Muscle of leg (tissue), 11 donors: ENCODE data around the gene RIMS3. TPM values are rescaled to one million over a fixed set of nuclear protein-coding genes. Genes with fewer than 3 reads are reported as not detected.

Experiments
- DNase-seq: peaks from one replicate; pipeline ENCODE4 v3.0.0; 2013
- H3K27ac ChIP-seq: one replicate; pipeline ENCODE4 v1.5.1; 2013; ENCODE audit warnings: mild to moderate bottlenecking, low read length, control low read depth
- H3K27me3 ChIP-seq: one replicate; pipeline ENCODE4 v1.6.1; 2013; ENCODE audit warnings: low read length; ENCODE audit not compliant: control insufficient read depth, insufficient read depth
- H3K36me3 ChIP-seq: one replicate; pipeline ENCODE4 v1.6.1; 2013; ENCODE audit warnings: low read length; ENCODE audit not compliant: control insufficient read depth, insufficient read depth
- H3K4me1 ChIP-seq: one replicate; pipeline ENCODE4 v1.6.1; 2013; ENCODE audit warnings: low read length; ENCODE audit not compliant: control insufficient read depth, insufficient read depth
- H3K4me3 ChIP-seq: one replicate; pipeline ENCODE4 v1.5.1; 2013; ENCODE audit warnings: low read length, control low read depth
- H3K9me3 ChIP-seq: replicated peaks from 2 replicates; pipeline ENCODE4 v1.6.1; 2013; ENCODE audit warnings: low read depth, low read length; ENCODE audit not compliant: control insufficient read depth
- WGBS: methylation state at CpG from one replicate; pipeline ENCODE4 v1.1.5; 2013; ENCODE audit warnings: missing lambda C conversion rate; ENCODE audit not compliant: insufficient coverage; 5-methylcytosine and 5-hydroxymethylcytosine counted together
- polyA plus RNA-seq, 8 donors: library from polyadenylated mRNA; unstranded; fragments of 120-200 nt; gene quantifications; one replicate each; pipeline versions ENCODE4 v1.2.1 to v1.2.3, GENCODE V29; 2013; ENCODE audit warnings: inconsistent platforms in 1 of 8, low replicate concordance in 1 of 8; ENCODE audit not compliant: insufficient read length in 8 of 8, insufficient read depth in 1 of 8
- total RNA-seq: library from RNA; stranded (reverse); fragments of 120-200 nt; gene quantifications from one replicate; pipeline ENCODE4 v1.2.4, GENCODE V29; 2013

The RIMS3 gene
- total and polyA plus RNA-seq, 9 donors, result 0.44 to 0.99 (median 0.56) TPM

DNA sequence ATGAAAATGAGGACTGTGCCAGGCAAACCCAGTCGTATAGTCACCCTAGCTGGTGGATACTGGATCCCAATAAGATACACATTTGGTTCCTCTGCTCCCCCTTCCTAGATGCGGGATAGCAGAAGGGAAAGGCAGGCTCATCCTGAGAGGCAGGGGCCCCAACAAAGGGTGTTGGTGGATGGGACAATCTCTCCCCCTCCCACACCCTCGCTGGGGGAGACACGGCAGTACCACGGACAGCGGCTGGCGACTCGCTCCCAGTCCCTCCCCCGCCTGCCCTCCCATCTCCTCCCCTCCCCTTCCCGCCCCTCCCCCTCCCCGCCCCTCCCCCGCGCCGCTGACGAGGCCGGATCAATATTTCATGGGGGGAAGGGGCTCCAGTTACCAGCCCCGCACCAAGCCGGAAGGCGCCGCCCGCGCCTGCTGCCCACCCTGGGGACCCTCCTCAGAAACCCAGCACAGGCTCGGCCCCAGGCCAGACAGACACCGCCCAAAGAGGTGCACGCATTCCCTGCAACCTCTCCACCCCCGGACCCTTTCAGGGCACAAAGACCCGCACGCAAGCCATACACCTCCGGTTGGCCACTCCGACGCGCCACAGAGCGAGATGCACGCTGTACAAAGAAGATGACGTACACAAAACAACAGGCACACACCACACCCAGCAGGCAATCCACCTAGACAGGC is 11.5 kb downstream of the RIMS3 start:
- Histone ChIP-seq H3K36me3 (no peaks in the 10 kb centered on the region), H3K27ac (no peak overlapping the region), H3K4me1 (no peaks in the 10 kb centered on the region), H3K4me3 (no peak overlapping the region), H3K27me3 (peaks cover 23% of the 10 kb centered on the region), H3K9me3 (no peaks in the 10 kb centered on the region)
- 6% methylated on average over 19 of the region's 35 CpGs for WGBS
- DNase-seq, result peak; percentile 14

GRCh38 chr1:40652979-40653378 is 12.5 kb downstream of the RIMS3 start:
- no peak for DNase-seq
- 93% methylated on average over 4 of the region's 4 CpGs for WGBS
- H3K4me3 ChIP-seq, result no peak overlapping the region
- peaks cover 23% of the 10 kb centered on the region for H3K27me3 ChIP-seq
- H3K4me1 ChIP-seq, result no peaks in the 10 kb centered on the region
- no peaks in the 10 kb centered on the region for H3K36me3 ChIP-seq
- H3K9me3 ChIP-seq, result no peaks in the 10 kb centered on the region
- H3K27ac ChIP-seq, result no peak overlapping the region

GRCh38 chr1:40652468-40652867 is 13.0 kb downstream of the RIMS3 start:
- H3K4me3 ChIP-seq, result no peak overlapping the region
- WGBS, result 85% methylated on average over 5 of the region's 5 CpGs
- no peaks in the 10 kb centered on the region for H3K36me3 ChIP-seq
- H3K4me1 ChIP-seq, result no peaks in the 10 kb centered on the region
- no peak for DNase-seq
- no peaks in the 10 kb centered on the region for H3K9me3 ChIP-seq
- no peak overlapping the region for H3K27ac ChIP-seq
- peaks cover 23% of the 10 kb centered on the region for H3K27me3 ChIP-seq

GRCh38 chr1:40651138-40651857 is 14.2 kb downstream of the RIMS3 start:
- H3K36me3 ChIP-seq, result no peaks in the 10 kb centered on the region
- no peak for DNase-seq
- H3K4me1 ChIP-seq, result no peaks in the 10 kb centered on the region
- peaks cover 21% of the 10 kb centered on the region for H3K27me3 ChIP-seq
- H3K27ac ChIP-seq, result no peak overlapping the region
- no peak overlapping the region for H3K4me3 ChIP-seq
- no peaks in the 10 kb centered on the region for H3K9me3 ChIP-seq
- 85% methylated on average over 10 of the region's 17 CpGs for WGBS

GRCh38 chr1:40650075-40650474 is 15.4 kb downstream of the RIMS3 start:
- H3K4me3 ChIP-seq, result no peak overlapping the region
- 20% methylated on average over 3 of the region's 4 CpGs for WGBS

GRCh38 chr1:40649592-40649930 is 15.9 kb downstream of the RIMS3 start:
- no peak overlapping the region for H3K27ac ChIP-seq
- H3K4me3 ChIP-seq, result no peak overlapping the region
- no CpG with 5 or more reads among the region's 5 CpGs for WGBS
- DNase-seq, result no peak
- H3K4me1 ChIP-seq, result no peaks in the 10 kb centered on the region
- no peaks in the 10 kb centered on the region for H3K9me3 ChIP-seq
- H3K27me3 ChIP-seq, result peaks cover 15% of the 10 kb centered on the region
- H3K36me3 ChIP-seq, result no peaks in the 10 kb centered on the region

More at GRCh38 chr1:40650075-40650474, 15.4 kb downstream of the RIMS3 start:
- Histone ChIP-seq H3K9me3 (no peaks in the 10 kb centered on the region), H3K4me1 (no peaks in the 10 kb centered on the region), H3K27ac (no peak overlapping the region), H3K27me3 (peaks cover 18% of the 10 kb centered on the region), H3K36me3 (no peaks in the 10 kb centered on the region)
- no peak for DNase-seq

- no peaks in the 10 kb centered on the region for H3K36me3 ChIP-seq
- DNase-seq, result no peak
- H3K9me3 ChIP-seq, result no peaks in the 10 kb centered on the region
- H3K4me3 ChIP-seq, result no peak overlapping the region
- peaks cover 15% of the 10 kb centered on the region for H3K27me3 ChIP-seq
- no peak overlapping the region for H3K27ac ChIP-seq
- 62% methylated on average over 7 of the region's 15 CpGs for WGBS
- H3K4me1 ChIP-seq, result no peaks in the 10 kb centered on the region
Observed at GRCh38 chr1:40648928-40649591, 16.4 kb downstream of the RIMS3 start.

GRCh38 chr1:40648200-40648599 is 17.3 kb downstream of the RIMS3 start:
- no CpG with 5 or more reads among the region's 3 CpGs for WGBS
- DNase-seq, result no peak

GRCh38 chr1:40646315-40646714 is 19.2 kb downstream of the RIMS3 start:
- no peak for DNase-seq
- H3K9me3 ChIP-seq, result no peaks in the 10 kb centered on the region
- H3K27ac ChIP-seq, result no peak overlapping the region
- no peaks in the 10 kb centered on the region for H3K36me3 ChIP-seq
- 76% methylated on average over 3 of the region's 5 CpGs for WGBS
- H3K27me3 ChIP-seq, result peaks cover 4% of the 10 kb centered on the region
- no peak overlapping the region for H3K4me3 ChIP-seq
- no peaks in the 10 kb centered on the region for H3K4me1 ChIP-seq

More at GRCh38 chr1:40648200-40648599, 17.3 kb downstream of the RIMS3 start:
- Histone ChIP-seq H3K4me3 (no peak overlapping the region), H3K36me3 (no peaks in the 10 kb centered on the region), H3K27me3 (peaks cover 9% of the 10 kb centered on the region), H3K27ac (no peak overlapping the region), H3K9me3 (no peaks in the 10 kb centered on the region), H3K4me1 (no peaks in the 10 kb centered on the region)

- Histone ChIP-seq H3K9me3 (no peaks in the 10 kb centered on the region), H3K36me3 (no peaks in the 10 kb centered on the region), H3K27ac (no peak overlapping the region), H3K4me3 (no peak overlapping the region), H3K4me1 (no peaks in the 10 kb centered on the region), H3K27me3 (no peaks in the 10 kb centered on the region)
- no peak for DNase-seq
- WGBS, result 91% methylated on average over 2 of the region's 5 CpGs
Observed at GRCh38 chr1:40645118-40645680, 20.3 kb downstream of the RIMS3 start.
